Measurements from ENCODE around the gene MSH5.

GRCh38 chr6:31733734-31734133, 6.1 kb upstream of the MSH5 start:
- no peak for TF ChIP-seq CTCF (IDR thresholded peaks at IDR 0.05; ENCODE audit: low read depth, low read length)
- TF ChIP-seq EZH2phosphoT487 (IDR thresholded peaks at IDR 0.05; ENCODE audit: low read depth): no peak

All from OCI-LY3 (cell line).